AG04450 (cell line): ENCODE data around the gene PAPPA. TPM values are rescaled to one million over a fixed set of nuclear protein-coding genes. Genes with fewer than 3 reads are reported as not detected.

Experiments used
- CTCF ChIA-PET: fragments of 300-600, 350-600 bp; formaldehyde crosslinking; extraction: SDS; loops from one replicate; lab custom pipeline; 2022; ENCODE audit warnings: antibody characterized with exemption, inconsistent platforms; lab: Charles Lee
- POLR2A ChIA-PET: fragments of 350-600 bp; formaldehyde crosslinking; extraction: SDS; loops from one replicate; lab custom pipeline; 2021; ENCODE audit warnings: antibody characterized with exemption, inconsistent platforms; lab: Yijun Ruan, JAX
- DNase-seq: peaks from one replicate; pipeline ENCODE4 v3.0.0-alpha.2; 2011; ENCODE audit warnings: low read depth, low spot score
- H3K27ac ChIP-seq: one replicate; pipeline ENCODE4 v1.5.1; 2012; ENCODE audit warnings: low read depth, low read length, control low read depth
- H3K27me3 ChIP-seq: one replicate; pipeline ENCODE4 v1.6.0; 2012; ENCODE audit warnings: low read length; ENCODE audit not compliant: control insufficient read depth, insufficient read depth
- H3K4me3 ChIP-seq: 2 replicates; pipeline ENCODE4 v1.5.1; 2011; ENCODE audit warnings: mild to moderate bottlenecking, low read depth, low read length, control low read depth
- H3K9me3 ChIP-seq: 2 replicates; pipeline ENCODE4 v1.5.1; 2012; ENCODE audit warnings: low read length; ENCODE audit not compliant: control insufficient read depth, insufficient read depth
- CTCF ChIP-seq: IDR thresholded peaks from 2 replicates; pipeline ENCODE4 v1.5.1; 2011; ENCODE audit warnings: low read depth, low read length, control low read depth, inconsistent platforms
- polyA plus RNA-seq: library from polyadenylated mRNA; depleted of rRNA; stranded (reverse); fragments of >200 nt; gene quantifications from 2 replicates; pipeline ENCODE4 v1.2.3, GENCODE V29; 2011

PAPPA gene
- polyA plus RNA-seq, 1 experiment = 65.0 TPM

- DNase-seq = no peak
- Histone ChIP-seq H3K27me3 (no peaks in the 10 kb centered on the region), H3K27ac (no peak overlapping the region), H3K4me3 (no peak overlapping the region), H3K9me3 (no peaks in the 10 kb centered on the region)
- no peak for TF ChIP-seq CTCF
- CTCF ChIA-PET = interaction anchor here (1.2 to 1.3 kb wide), 2 partner anchors 10 to 148 kb away, joined by 3 to 4 read pairs; no protein-coding TSS in a partner anchor
- POLR2A ChIA-PET = no interaction called here
Measured at GRCh38 chr9:116423149-116423548, 269.6 kb downstream of the PAPPA start.

GRCh38 chr9:116425244-116425643 is 271.7 kb downstream of the PAPPA start:
- TF ChIP-seq CTCF = no peak
- ChIA-PET CTCF (no interaction called here), POLR2A (no interaction called here)
- no peaks in the 10 kb centered on the region for H3K27me3 ChIP-seq
- DNase-seq = no peak
- H3K4me3 ChIP-seq = no peak overlapping the region
- no peak overlapping the region for H3K27ac ChIP-seq
- H3K9me3 ChIP-seq = no peaks in the 10 kb centered on the region

- CTCF ChIA-PET = interaction anchor here (1.6 kb wide), 1 partner anchor 838 kb away, joined by 3 read pairs; no protein-coding TSS in a partner anchor
- Histone ChIP-seq H3K27me3 (no peaks in the 10 kb centered on the region), H3K27ac (no peak overlapping the region), H3K9me3 (no peaks in the 10 kb centered on the region), H3K4me3 (no peak overlapping the region)
- TF ChIP-seq CTCF = no peak
- POLR2A ChIA-PET = no interaction called here
- DNase-seq = no peak
Measured at GRCh38 chr9:116430849-116431248, 277.3 kb downstream of the PAPPA start.

GRCh38 chr9:116432051-116432450 is 278.5 kb downstream of the PAPPA start:
- Histone ChIP-seq H3K9me3 (no peaks in the 10 kb centered on the region), H3K27ac (no peak overlapping the region), H3K4me3 (no peak overlapping the region), H3K27me3 (no peaks in the 10 kb centered on the region)
- ChIA-PET CTCF (no interaction called here), POLR2A (no interaction called here)
- no peak for TF ChIP-seq CTCF
- no peak for DNase-seq

- ChIA-PET CTCF (no interaction called here), POLR2A (no interaction called here)
- no peak for DNase-seq
- Histone ChIP-seq H3K27ac (no peak overlapping the region), H3K4me3 (no peak overlapping the region), H3K9me3 (no peaks in the 10 kb centered on the region), H3K27me3 (no peaks in the 10 kb centered on the region)
- no peak for TF ChIP-seq CTCF
Measured at GRCh38 chr9:116434314-116434713, 280.7 kb downstream of the PAPPA start.
